ENCODE measurements around the gene PYY.
"Not testable (repeated sequence)": the region's sequence is repeated elsewhere in the genome, so short reads cannot be mapped to it uniquely, and the experiment has no call there.

Gene PYY

DNA sequence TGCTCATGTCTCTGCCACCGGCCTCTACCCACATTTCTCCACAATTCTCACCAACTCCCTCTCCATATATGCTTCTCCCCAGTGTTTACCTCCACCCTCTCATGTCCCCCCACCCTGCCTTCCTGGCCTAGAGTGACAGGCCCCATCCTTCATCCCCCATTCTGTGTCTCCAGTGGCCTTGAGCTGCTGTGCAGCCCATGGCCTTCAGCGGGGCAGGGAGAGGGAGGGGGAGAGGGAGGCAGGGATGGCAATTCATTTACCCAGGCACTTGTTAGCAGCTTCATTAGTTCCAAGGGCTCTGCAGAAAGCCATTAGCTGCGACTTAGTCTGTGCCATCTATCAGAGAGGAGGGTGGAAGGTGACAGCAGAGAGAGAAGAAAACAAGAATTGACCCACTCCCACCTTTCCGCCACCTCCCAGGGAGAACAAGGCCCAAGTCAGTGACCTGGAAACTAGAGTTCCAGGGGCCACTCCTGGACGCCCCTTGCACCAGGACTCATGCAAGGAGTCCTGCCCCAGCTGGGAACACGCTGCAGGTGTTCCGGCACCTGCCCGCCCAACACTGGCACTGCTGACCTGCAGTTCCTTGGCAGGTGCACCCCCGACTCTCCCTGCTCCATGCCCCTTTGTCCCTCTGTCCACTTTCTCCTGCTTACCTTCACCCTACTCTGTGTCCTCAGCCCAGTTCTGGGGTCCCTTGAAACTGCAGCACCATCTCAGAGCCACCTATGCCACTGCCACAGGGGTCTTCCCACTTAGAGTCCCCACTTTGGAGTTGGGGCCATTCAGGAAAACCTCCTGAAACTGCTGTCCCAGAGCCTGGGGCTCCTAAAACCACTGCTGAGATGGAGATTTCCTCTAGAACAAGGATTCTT lies 23.5 kb upstream of the PYY start:
- DNase-seq, result no peak

DNA sequence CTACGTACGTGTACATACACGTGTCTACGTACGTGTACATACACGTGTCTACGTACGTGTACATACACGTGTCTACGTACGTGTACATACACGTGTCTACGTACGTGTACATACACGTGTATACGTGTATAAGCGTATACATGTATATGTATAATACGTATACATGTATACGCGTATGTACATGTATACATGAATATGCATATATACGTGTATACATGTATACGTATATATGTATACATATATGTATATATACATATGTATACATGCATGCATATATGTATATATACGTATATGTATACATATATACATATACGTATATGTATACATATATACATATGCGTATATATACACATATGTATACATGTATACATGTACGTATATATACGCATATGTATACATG lies 22.2 kb upstream of the PYY start:
- no peak for DNase-seq

- DNase-seq, result no peak
These were observed 20.9 kb upstream of the PYY start for GRCh38 chr17:43974382-43975266.

DNA sequence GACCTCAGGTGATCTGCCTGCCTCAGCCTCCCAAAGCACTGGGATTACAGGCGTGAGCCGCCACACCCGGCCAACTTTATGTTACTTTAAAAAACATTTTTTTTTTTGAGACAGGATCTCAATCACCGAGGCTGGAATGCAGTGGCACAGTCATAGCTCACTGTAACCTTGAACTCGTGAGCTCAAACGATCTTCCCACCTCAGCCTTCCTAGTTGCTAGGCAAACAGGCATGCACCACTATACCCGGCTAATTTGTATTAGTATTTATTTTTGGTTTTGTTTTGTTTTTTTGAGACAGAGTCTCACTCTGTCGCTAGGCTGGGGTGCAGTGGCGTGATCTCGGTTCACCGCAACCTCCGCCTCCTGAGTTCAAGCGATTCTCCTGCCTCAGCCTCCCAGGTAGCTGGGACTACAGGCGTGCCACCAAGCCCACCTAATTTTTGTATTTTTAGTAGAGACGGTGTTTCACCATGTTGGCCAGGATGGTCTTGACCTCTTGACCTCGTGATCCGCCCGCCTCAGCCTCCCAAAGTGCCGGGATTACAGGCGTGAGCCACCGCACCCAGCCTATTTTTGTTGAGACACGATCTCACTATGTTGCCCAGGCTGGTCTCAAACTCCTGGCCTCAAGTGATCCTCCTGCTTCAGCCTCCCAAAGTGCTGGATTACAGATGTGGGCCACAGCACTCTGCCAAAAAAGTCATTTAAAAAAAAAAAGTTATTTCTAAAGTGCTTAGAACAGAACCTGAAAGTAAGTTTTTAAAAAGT lies 18.9 kb upstream of the PYY start:
- not testable (repeated sequence) for DNase-seq

DNA sequence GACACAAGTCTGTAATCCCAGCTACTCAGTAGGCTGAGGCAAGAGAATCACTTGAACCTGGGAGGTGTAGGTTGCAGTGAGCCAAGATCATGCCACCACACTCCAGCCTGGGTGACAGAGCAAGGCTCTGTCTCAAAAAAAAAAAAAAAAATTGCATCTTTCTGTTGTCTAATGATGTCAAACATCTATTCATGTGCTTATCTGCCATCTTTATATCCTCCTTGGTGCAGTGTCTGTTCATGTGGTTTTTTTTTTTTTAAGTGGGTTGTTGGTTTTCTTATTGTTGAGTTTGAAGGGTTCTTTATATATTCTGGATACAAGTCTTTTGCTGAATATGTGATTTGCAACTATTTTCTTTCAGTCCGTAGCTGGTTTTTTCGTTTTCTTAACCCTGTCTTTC lies 17.7 kb upstream of the PYY start:
- not testable (repeated sequence) for DNase-seq

DNA sequence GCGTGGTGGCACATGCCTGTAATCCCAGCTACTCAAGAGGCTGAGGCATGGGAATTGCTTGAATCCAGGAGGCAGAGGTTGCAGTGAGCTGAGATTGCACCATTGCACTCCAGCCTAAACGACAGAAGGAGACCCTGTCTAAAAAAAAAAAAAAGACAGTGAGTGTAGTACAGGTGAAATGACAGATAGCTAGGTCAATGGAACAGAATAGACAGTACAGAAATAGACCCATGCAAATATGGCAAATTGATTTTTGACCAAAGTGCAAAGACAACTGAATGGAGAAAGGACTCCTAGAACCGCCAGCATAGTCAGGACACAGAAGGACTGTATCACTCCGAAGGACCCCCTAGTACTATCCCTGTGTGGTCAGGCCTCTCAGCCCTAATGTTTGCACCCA lies 16.6 kb upstream of the PYY start:
- DNase-seq, result no peak

DNA sequence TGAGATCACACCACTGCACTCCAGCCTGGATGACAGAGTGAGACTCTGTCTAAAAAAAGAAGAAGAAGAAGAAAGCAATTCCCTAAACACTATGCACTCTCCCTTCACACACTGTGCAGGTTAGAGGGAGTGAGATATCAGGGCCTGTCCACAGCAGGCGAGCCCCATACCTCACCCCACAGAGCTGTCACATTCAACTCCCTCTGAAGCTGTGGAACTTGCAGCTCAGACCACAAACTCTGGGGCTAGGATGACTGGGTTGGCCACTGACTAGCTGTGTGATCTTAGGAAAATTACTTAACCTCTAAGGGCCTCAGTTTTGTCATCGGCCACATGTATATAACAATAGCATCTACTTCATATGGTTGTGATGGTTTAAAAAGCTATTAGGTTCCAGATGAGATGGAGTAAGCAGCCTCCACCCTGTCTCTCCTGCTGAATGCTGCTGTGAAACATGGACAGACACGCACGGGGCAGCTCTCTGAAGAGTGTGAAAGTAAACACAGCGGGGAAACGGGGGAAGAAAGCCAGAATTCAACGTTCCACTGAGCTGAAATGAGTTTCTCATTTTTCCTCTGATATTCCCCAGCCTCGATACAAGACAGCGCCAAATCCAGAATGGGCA lies 13.6 kb upstream of the PYY start:
- no peak for DNase-seq

DNA sequence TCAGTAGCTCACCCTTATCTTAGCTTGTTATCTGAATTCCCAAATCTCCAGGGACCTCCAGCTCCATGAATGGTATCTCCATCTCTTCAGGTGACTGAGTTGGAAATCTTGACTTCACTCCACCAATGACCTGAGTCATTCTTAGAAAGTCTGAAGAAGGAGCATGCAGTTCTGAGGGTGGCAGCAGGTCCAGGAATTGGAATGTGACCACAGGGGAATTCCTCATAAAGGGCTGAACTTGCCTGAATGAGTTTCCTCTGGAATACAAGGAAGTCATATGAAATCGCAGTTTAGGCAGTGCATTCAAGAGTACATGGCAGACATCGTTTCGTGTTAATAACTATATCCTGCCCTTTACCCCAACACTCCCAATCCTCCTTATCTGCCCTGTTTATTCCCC lies 12.5 kb upstream of the PYY start:
- DNase-seq, result no peak

- DNase-seq, result no peak
These were observed 8.7 kb upstream of the PYY start for GRCh38 chr17:43962479-43962878.

- DNase-seq, result no peak
These were observed 8.2 kb upstream of the PYY start for GRCh38 chr17:43961954-43962353.

DNA sequence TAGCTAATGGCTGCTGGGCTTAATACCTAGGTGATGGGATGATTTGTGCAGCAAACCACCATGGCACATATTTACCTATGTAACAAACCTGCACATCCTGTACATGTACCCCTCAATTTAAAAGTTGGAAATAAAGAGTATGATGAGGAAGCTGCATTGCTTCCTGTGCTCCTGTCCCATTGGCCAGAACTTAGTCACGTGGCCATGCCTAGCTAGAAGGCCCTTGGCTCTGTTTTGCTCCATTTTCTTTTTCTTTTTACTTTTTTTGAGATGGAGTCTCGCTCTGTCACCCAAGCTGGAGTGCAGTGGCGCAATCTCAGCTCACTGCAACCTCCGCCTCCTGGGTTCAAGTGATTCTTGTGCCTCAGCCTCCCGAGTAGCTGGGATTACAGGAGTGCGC lies 7.6 kb upstream of the PYY start:
- not testable (repeated sequence) for DNase-seq

DNA sequence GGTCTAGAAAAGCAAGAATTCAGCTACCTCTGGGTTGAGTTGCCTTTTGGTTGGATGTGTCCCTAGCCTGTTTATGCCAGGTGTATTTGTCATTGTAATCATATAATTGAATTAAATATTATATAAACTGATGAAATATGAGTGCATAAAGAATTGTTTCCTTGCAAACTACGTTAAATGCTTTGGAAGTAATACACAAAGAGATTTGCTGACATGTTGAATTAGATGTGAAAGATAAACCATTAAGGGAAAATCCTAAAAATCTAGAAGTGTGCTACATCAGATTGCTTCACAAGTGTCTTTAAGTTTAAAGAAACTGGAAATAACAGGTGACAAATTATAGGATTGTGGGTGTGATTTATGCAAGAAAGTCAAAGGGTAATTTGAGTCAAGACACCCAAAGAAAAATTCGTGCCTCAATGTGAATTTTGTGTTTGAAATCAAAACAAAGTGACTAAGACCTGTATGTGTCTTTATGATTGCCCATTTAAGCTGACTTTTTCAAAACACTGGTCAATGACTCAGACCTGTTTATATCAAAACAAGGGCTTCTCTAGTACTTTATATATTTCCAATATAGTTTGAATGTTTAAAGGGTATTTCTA lies 5.1 kb upstream of the PYY start:
- DNase-seq, result no peak

GRCh38 chr17:43956222-43956621 lies 2.5 kb upstream of the PYY start:
- DNase-seq, result no peak

- DNase-seq, result no peak
These were observed 745 bp downstream of the PYY start for GRCh38 chr17:43952724-43953666.

DNA sequence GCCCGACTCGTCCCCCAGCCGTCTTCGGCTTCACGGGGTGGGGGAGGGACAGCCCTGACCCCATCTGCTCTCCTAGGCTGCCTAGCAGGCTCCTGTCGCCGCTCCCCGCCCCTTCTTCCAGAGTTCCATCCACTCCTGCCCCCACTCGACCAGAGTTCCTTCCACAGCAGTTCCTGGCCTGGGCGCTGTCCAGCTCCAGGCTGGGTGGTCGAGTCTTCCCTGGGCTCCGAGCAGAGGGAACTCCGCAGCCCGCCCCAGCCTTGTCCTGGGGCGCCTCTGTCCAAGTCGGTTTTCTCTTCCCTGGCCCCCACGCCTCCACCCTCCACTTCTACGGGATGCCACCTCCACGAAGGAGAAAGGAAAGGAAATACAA lies 1.4 kb downstream of the PYY start:
- no peak for DNase-seq

DNA sequence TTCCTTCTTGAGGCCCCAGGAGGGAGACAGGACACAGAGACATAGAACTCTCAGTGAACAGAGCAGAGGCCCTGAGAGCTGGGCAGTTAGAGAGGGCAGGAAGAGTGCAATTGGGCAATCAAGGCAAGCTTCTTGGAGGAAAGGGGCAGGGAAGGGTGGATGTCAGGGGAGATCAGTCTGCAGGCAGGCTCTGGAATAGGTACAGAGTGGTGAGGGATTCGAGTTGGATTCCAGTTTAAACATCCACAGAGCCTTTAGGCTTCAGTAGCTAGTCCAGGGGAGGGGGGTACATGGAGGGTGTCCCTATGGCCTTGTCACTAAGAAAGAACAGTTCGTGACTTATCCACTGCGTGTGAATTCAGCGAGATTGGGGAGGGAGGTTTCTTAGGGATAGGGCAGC lies 2.0 kb downstream of the PYY start:
- no peak for DNase-seq

- no peak for DNase-seq
These were observed 3.2 kb downstream of the PYY start for GRCh38 chr17:43950554-43950953.

DNA sequence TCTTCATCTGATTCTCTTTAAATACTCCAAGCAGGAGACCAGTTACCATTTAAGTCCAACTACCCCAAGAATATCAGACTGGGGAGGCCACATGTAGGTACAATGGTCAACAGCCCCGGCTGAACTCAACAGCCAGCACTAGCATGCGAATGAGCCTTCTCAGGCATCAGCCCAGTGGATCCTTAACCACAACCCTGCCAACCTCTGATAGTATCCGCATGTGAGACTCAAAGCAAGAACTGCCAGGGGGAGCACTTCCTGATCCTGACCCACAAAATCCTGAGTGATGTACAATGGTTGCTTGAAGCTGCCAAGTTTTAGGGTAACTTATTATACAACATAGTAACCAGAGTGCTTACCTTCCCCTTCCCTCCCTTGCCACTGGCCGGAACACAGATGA lies 4.0 kb downstream of the PYY start:
- no peak for DNase-seq

GRCh38 chr17:43946781-43947180 lies 7.0 kb downstream of the PYY start:
- DNase-seq, result no peak

DNA sequence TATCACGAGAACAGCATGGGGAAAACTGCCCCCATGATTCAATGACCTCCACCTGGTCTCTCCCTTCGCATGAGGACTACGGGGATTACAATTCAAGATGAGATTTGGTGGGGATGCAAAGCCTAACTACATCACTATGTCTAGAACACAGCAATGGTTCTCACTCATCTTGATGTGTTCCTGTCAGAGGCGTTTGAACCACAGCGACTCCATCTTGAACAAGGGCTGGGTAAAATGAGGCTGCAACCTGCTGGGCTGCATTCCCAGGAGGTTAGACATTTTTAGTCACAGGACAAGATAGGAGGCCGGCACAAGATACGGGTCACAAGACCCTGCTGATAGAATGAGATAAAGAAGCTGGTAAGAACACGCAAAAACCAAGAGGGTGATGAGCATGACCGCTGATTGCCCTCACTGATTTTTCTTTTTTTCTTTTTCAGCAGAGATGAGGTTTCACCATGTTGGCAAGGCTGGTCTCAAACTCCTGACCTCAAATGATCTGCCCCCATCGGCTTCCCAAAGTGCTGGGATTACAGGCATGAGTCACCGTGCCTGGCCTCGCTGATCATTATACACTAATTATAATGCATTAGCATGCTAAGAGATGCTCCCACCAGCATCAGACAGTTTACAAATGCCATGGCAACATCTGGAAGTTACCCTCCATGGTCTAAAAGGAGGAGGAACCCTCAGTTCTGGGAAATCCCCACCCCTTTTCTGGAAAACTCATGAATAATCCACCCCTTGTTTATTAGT lies 8.5 kb downstream of the PYY start:
- no peak for DNase-seq

All from amniotic stem cell (primary cell).